ENCODE results near the gene GNPTG. TPM values are rescaled to one million over a fixed set of nuclear protein-coding genes. Genes with fewer than 3 reads are reported as not detected.

GNPTG gene
- polyA plus RNA-seq, 1 of the 3 experiments (the other 2 are of a cell fraction), result 113 TPM

DNA sequence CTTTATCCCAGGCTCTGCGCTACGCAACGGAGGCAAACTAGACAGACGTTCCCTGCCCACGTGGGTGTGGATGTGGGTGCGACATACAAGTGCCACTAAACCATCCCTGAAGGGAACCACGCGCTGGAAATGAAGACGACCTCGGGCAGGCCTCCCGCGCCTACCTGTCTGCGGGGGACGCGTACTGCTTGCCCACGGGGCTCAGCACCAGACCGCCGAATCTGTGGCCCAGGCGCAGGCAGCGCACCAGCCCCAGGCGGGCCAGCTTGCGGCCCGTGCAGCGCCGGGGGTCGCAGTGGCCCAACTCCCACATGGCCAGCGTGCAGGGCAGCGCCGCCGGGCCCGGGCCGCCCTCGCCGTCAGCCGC is 533 bp upstream of the GNPTG start:
- CTCF ChIA-PET, result interaction anchor here (2.3 kb wide), 1 partner anchor 13 kb away, joined by 11 read pairs; no protein-coding TSS in a partner anchor
- peaks cover 10% of the 10 kb centered on the region; the same call in 1 of the 2 replicates for H4K20me1 ChIP-seq (ENCODE audit: insufficient read depth)
- no peaks in the 10 kb centered on the region for H3K9me3 ChIP-seq
- peaks cover 0 to 19% of the 10 kb centered on the region in 2 experiments for H3K36me3 ChIP-seq (replicated peaks in 1 of 2; ENCODE audit: control insufficient read depth in 1 of 2, insufficient read depth in 2 of 2, low read length in 1 of 2)
- POLR2A ChIA-PET, result no interaction called here
- H3F3A ChIP-seq (replicated peaks; ENCODE audit: insufficient read depth), result no peaks in the 10 kb centered on the region
- H3K79me2 ChIP-seq (ENCODE audit: insufficient read depth), result peaks cover 54% of the 10 kb centered on the region
- TF ChIP-seq, protein P1, sequence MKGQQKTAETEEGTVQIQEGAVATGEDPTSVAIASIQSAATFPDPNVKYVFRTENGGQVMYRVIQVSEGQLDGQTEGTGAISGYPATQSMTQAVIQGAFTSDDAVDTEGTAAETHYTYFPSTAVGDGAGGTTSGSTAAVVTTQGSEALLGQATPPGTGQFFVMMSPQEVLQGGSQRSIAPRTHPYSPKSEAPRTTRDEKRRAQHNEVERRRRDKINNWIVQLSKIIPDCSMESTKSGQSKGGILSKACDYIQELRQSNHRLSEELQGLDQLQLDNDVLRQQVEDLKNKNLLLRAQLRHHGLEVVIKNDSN (IDR thresholded peaks at IDR 0.05; ENCODE audit: borderline replicate concordance, low read depth), result no peak
- TF ChIP-seq YY1 (IDR thresholded peaks at IDR 0.05; ENCODE audit: low read depth) (no peak), GABPA (IDR thresholded peaks at IDR 0.05; ENCODE audit: low read depth) (no peak), RAD21 (IDR thresholded peaks at IDR 0.05; ENCODE audit: low read length) (no peak), TAF1 (IDR thresholded peaks at IDR 0.05; ENCODE audit: borderline replicate concordance, low read depth, low read length) (no peak), EP300 (IDR thresholded peaks at IDR 0.05; ENCODE audit: borderline replicate concordance in 1 of 2, low read depth in 1 of 2, low read length in 1 of 2) (no peak), TEAD4 (IDR thresholded peaks at IDR 0.05; ENCODE audit: borderline replicate concordance, insufficient read depth) (no peak), NFIC (IDR thresholded peaks at IDR 0.05; ENCODE audit: borderline replicate concordance) (no peak), TCF12 (IDR thresholded peaks at IDR 0.05) (no peak), JUND (IDR thresholded peaks at IDR 0.05) (no peak), FOXM1 (IDR thresholded peaks at IDR 0.05; ENCODE audit: low read depth) (no peak), RCOR1 (IDR thresholded peaks at IDR 0.05; ENCODE audit: low read length) (no peak)
- TF ChIP-seq, protein P2, sequence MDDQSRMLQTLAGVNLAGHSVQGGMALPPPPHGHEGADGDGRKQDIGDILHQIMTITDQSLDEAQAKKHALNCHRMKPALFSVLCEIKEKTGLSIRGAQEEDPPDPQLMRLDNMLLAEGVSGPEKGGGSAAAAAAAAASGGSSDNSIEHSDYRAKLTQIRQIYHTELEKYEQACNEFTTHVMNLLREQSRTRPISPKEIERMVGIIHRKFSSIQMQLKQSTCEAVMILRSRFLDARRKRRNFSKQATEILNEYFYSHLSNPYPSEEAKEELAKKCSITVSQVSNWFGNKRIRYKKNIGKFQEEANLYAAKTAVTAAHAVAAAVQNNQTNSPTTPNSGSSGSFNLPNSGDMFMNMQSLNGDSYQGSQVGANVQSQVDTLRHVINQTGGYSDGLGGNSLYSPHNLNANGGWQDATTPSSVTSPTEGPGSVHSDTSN (IDR thresholded peaks at IDR 0.05), result no peak
- TF ChIP-seq, protein P3, sequence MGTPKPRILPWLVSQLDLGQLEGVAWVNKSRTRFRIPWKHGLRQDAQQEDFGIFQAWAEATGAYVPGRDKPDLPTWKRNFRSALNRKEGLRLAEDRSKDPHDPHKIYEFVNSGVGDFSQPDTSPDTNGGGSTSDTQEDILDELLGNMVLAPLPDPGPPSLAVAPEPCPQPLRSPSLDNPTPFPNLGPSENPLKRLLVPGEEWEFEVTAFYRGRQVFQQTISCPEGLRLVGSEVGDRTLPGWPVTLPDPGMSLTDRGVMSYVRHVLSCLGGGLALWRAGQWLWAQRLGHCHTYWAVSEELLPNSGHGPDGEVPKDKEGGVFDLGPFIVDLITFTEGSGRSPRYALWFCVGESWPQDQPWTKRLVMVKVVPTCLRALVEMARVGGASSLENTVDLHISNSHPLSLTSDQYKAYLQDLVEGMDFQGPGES (IDR thresholded peaks at IDR 0.05; ENCODE audit: low read depth, low read length), result no peak
- TF ChIP-seq, protein P4, sequence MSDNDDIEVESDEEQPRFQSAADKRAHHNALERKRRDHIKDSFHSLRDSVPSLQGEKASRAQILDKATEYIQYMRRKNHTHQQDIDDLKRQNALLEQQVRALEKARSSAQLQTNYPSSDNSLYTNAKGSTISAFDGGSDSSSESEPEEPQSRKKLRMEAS (IDR thresholded peaks at IDR 0.05; ENCODE audit: low read depth), result no peak
- H3K27me3 ChIP-seq (ENCODE audit: insufficient read depth), result no peaks in the 10 kb centered on the region
- no peak for DNase-seq
- peak overlapping the region; percentile 82 for H3K9ac ChIP-seq
- no peak overlapping the region for H2AFZ ChIP-seq (ENCODE audit: low read depth)
- peak overlapping the region; percentile 98 for H3K4me2 ChIP-seq
- peaks cover 0 to 15% of the 10 kb centered on the region in 2 experiments; a peak in 2 of 4 replicates for H3K4me1 ChIP-seq (ENCODE audit: control insufficient read depth in 1 of 2, insufficient read depth in 2 of 2, low read depth in 1 of 2, low read length in 1 of 2)
- WGBS (ENCODE audit: low lambda C conversion rate), result 4% methylated on average over 15 of the region's 35 CpGs
- peak overlapping the region in 1 of 2 experiments; percentile 56; a peak in 1 of 4 replicates for H3K27ac ChIP-seq (ENCODE audit: low read depth in 2 of 2, low read length in 1 of 2)
- H3K9me2 ChIP-seq, result no peaks in the 10 kb centered on the region
- peak overlapping the region; percentile 98 for H3K4me3 ChIP-seq (ENCODE audit: low read depth in 2 of 2, low read length in 1 of 2)
